H1 (cell line): ENCODE data around the gene CD164L2. TPM values are rescaled to one million over a fixed set of nuclear protein-coding genes. Genes with fewer than 3 reads are reported as not detected.

ENCODE experiments used
- ASH2L ChIP-seq: fragments of 200-600, 300-600 bp; sonication (generic); IDR thresholded peaks from one replicate; pipeline ENCODE4 v1.7.1; 2017; ENCODE audit warnings: low read length
- BCL11A ChIP-seq, 2 experiments: IDR thresholded peaks; one replicate each; pipeline ENCODE4 v1.6.1; 2011; ENCODE audit warnings: low read depth in 2 of 2, low read length in 2 of 2, mild to moderate bottlenecking in 2 of 2
- CBX5 ChIP-seq: fragments of 300-800, 300-1000 bp; sonication (generic); IDR thresholded peaks from 2 replicates; pipeline ENCODE4 v1.7.1; 2016; ENCODE audit warnings: antibody characterized with exemption, low read length, low read depth
- CREB1 ChIP-seq: IDR thresholded peaks from 2 replicates; pipeline ENCODE4 v1.6.1; 2012; ENCODE audit warnings: inconsistent platforms
- CTCF ChIP-seq, 3 experiments: IDR thresholded peaks; 1 replicate in 2 of 3; 2 replicates in 1 of 3; pipeline versions ENCODE4 v1.5.1 to v1.6.1; 2011; ENCODE audit warnings: low read length in 3 of 3, mild to moderate bottlenecking in 3 of 3, inconsistent platforms in 2 of 3, low read depth in 1 of 3, moderate library complexity in 1 of 3; ENCODE audit not compliant: insufficient read depth in 1 of 3; ENCODE audit errors: control extremely low read depth in 1 of 3
- GTF2F1 ChIP-seq: IDR thresholded peaks from 2 replicates; pipeline ENCODE4 v1.6.1; 2012; ENCODE audit warnings: low read depth, low read length, improper control_type of control experiment, borderline replicate concordance
- HDAC2 ChIP-seq, 2 experiments: fragments of 300-600 bp in 1 of 2; sonication (generic) in 1 of 2; IDR thresholded peaks; 2 replicates each; pipeline ENCODE4 v1.6.1; 2011 to 2012; ENCODE audit warnings: low read depth in 2 of 2, low read length in 2 of 2, mild to moderate bottlenecking in 2 of 2, moderate library complexity in 2 of 2, borderline replicate concordance in 1 of 2, inconsistent platforms in 1 of 2
- HDAC6 ChIP-seq: IDR thresholded peaks from one replicate; pipeline ENCODE4 v1.7.1; 2012; ENCODE audit warnings: low read depth, mild to moderate bottlenecking, inconsistent platforms, low read length, moderate library complexity
- KDM4A ChIP-seq: IDR thresholded peaks from one replicate; pipeline ENCODE4 v1.7.1; 2012; ENCODE audit warnings: low read depth, mild to moderate bottlenecking, moderate library complexity, low read length, inconsistent platforms; ENCODE audit not compliant: severe bottlenecking
- NRF1 ChIP-seq: IDR thresholded peaks from 2 replicates; pipeline ENCODE4 v1.6.1; 2011; ENCODE audit warnings: mild to moderate bottlenecking, low read depth, low read length, improper control_type of control experiment
- POLR2AphosphoS5 ChIP-seq: IDR thresholded peaks from 2 replicates; pipeline ENCODE4 v1.6.1; 2011; ENCODE audit warnings: low read depth, low read length
- RAD21 ChIP-seq, 2 experiments: IDR thresholded peaks in 1 of 2; conservative IDR thresholded peaks in 1 of 2; 2 replicates each; pipeline ENCODE4 v1.6.1; 2011; ENCODE audit warnings: low read depth in 2 of 2, low read length in 2 of 2, improper control_type of control experiment in 1 of 2, inconsistent platforms in 1 of 2, mild to moderate bottlenecking in 1 of 2, moderate library complexity in 1 of 2
- RBBP5 ChIP-seq: IDR thresholded peaks from 2 replicates; pipeline ENCODE4 v1.7.1; 2012; ENCODE audit warnings: low read depth, mild to moderate bottlenecking, inconsistent platforms, low read length, moderate library complexity, borderline replicate concordance
- RFX5 ChIP-seq: IDR thresholded peaks from 2 replicates; pipeline ENCODE4 v1.6.1; 2011; ENCODE audit warnings: low read depth, low read length, improper control_type of control experiment, borderline replicate concordance
- RXRA ChIP-seq: IDR thresholded peaks from 2 replicates; pipeline ENCODE4 v1.6.1; 2011; ENCODE audit warnings: low read depth, mild to moderate bottlenecking, low read length, moderate library complexity; ENCODE audit not compliant: insufficient read depth
- SIN3A ChIP-seq, 2 experiments: IDR thresholded peaks in 1 of 2; conservative IDR thresholded peaks in 1 of 2; 2 replicates each; pipeline ENCODE4 v1.6.1; 2011 to 2012; ENCODE audit warnings: low read length in 2 of 2, improper control_type of control experiment in 1 of 2, low read depth in 1 of 2, mild to moderate bottlenecking in 1 of 2
- SIRT6 ChIP-seq: IDR thresholded peaks from one replicate; pipeline ENCODE4 v1.7.1; 2012; ENCODE audit warnings: low read length, inconsistent platforms
- SRF ChIP-seq: IDR thresholded peaks from 2 replicates; pipeline ENCODE4 v1.6.1; 2011; ENCODE audit warnings: mild to moderate bottlenecking, low read depth, low read length, moderate library complexity
- SUZ12 ChIP-seq: fragments of 200-600 bp; sonication (generic); IDR thresholded peaks from 2 replicates; pipeline ENCODE4 v1.6.1; 2012; ENCODE audit warnings: mild to moderate bottlenecking, inconsistent platforms, low read length, moderate library complexity, mixed read lengths
- TAF1 ChIP-seq: IDR thresholded peaks from 2 replicates; pipeline ENCODE4 v1.6.1; 2011; ENCODE audit warnings: mild to moderate bottlenecking, low read depth, low read length
- TAF7 ChIP-seq: optimal IDR thresholded peaks from 2 replicates; pipeline ENCODE3; 2011; ENCODE audit warnings: low read depth, mild to moderate bottlenecking, inconsistent platforms, low read length, moderate library complexity, borderline replicate concordance
- TCF12 ChIP-seq: IDR thresholded peaks from 2 replicates; pipeline ENCODE4 v1.6.1; 2011; ENCODE audit warnings: low read depth, mild to moderate bottlenecking, low read length
- polyA plus RNA-seq, 7 experiments: library from polyadenylated mRNA; depleted of rRNA in 3 of 7; stranded (reverse) in 5 of 7; unstranded in 2 of 7; fragments of >200 nt in 5 of 7; fragments of 200-250 nt in 2 of 7; gene quantifications; 1 replicate in 5 of 7; 2 replicates in 1 of 7; 4 replicates in 1 of 7; pipeline versions ENCODE4 v1.2.1 to v1.2.3, GENCODE V29; 2011 to 2013; ENCODE audit warnings: missing spikeins in 2 of 7, mixed read lengths in 2 of 7
- total RNA-seq: library from RNA; stranded (reverse); fragmentation: NEBNext Ultra II Directional; extraction: Animal tissue kit (Norgen Biotek cat#: 25700); gene quantifications from 2 replicates; pipeline ENCODE4 v1.2.1, GENCODE V29; 2021

Gene CD164L2
- total and polyA plus RNA-seq, 2 of the 8 experiments (the other 6 are each of a cell fraction or from before 2014, with no cell fraction given) = 3.3 TPM

GRCh38 chr1:27365372-27366112, 17.6 kb downstream of the CD164L2 start (continued):
- TF ChIP-seq GTF2F1 = no peak
- TF ChIP-seq RXRA = no peak
- no peak for TF ChIP-seq TCF12
- no peak for TF ChIP-seq SUZ12
- no peak for TF ChIP-seq SIN3A (conservative IDR thresholded peaks at IDR 0.05 in 1 of 2, IDR thresholded peaks at IDR 0.05 in 1 of 2; ENCODE audit: low read depth in 1 of 2, low read length in 2 of 2)
- no peak for TF ChIP-seq SIRT6
- TF ChIP-seq KDM4A = no peak
- no peak for TF ChIP-seq TAF7
- no peak for TF ChIP-seq RFX5
- peak; percentile 14; the same call in 1 of the 2 replicates for TF ChIP-seq CREB1
- TF ChIP-seq CBX5 = no peak
- TF ChIP-seq RAD21 (IDR thresholded peaks at IDR 0.05 in 1 of 2, conservative IDR thresholded peaks at IDR 0.05 in 1 of 2; ENCODE audit: low read depth in 2 of 2, low read length in 2 of 2) = no peak
- TF ChIP-seq NRF1 = no peak
- TF ChIP-seq CTCF (IDR thresholded peaks at IDR 0.05; ENCODE audit: control extremely low read depth in 1 of 3, insufficient read depth in 1 of 3, low read depth in 1 of 3, low read length in 3 of 3) = no peak
- no peak for TF ChIP-seq RBBP5
- TF ChIP-seq HDAC2 (IDR thresholded peaks at IDR 0.05; ENCODE audit: borderline replicate concordance in 1 of 2, low read depth in 2 of 2, low read length in 2 of 2) = 0 out of 4 replicates have a peak, but pooled peaks of 1 of the 2 experiments have one; percentile 64
- no peak for TF ChIP-seq ASH2L
- peak; percentile 71 for TF ChIP-seq TAF1
- no peak for TF ChIP-seq HDAC6
- TF ChIP-seq BCL11A (IDR thresholded peaks at IDR 0.05; ENCODE audit: low read depth in 2 of 2, low read length in 2 of 2) = no peak
- TF ChIP-seq SRF = no peak
- no peak for TF ChIP-seq POLR2AphosphoS5
